A673 (cell line): ENCODE measurements around the gene DPYD.

Experiments
- CTCF ChIP-seq: fragments of 300-800, 200-600 bp; sonication (generic); conservative IDR thresholded peaks from 2 replicates; pipeline ENCODE4 v1.5.1; 2017; ENCODE audit warnings: low read depth, mild to moderate bottlenecking, antibody characterized with exemption, low read length, moderate library complexity, mixed read lengths
- EZH2 ChIP-seq: fragments of 200-600 bp; sonication (generic); IDR thresholded peaks from 2 replicates; pipeline ENCODE4 v1.6.1; 2017; ENCODE audit warnings: borderline replicate concordance, low read depth, mild to moderate bottlenecking, mixed read lengths, antibody characterized with exemption, low read length; ENCODE audit not compliant: poor library complexity, severe bottlenecking

DNA sequence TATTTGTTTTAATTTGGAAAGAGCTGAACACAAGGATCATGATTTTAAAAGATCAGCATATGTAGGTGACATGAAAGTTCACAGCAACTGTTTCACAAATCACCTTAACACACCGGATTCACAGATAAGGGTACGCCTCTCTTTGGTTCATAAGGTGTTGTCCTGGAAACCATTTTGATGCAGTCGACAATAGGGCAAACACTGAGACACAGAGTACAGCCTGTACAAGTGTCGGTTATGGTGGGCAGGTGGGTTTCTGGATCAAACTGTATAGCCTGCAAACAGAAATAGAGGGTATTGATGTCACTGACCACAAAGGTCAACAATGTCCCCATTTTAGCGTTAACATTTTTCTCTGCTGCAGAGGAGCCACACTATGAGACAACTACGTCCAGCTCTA is 842.0 kb downstream of the DPYD start:
- no peak for TF ChIP-seq CTCF
- no peak for TF ChIP-seq EZH2
